ENCODE results near the gene NELL1. TPM values are rescaled to one million over a fixed set of nuclear protein-coding genes. Genes with fewer than 3 reads are reported as not detected.

The NELL1 gene
- total and polyA plus RNA-seq, 12 donors = 0.11 to 0.39 (median 0.24) TPM; not detected in 9

DNA sequence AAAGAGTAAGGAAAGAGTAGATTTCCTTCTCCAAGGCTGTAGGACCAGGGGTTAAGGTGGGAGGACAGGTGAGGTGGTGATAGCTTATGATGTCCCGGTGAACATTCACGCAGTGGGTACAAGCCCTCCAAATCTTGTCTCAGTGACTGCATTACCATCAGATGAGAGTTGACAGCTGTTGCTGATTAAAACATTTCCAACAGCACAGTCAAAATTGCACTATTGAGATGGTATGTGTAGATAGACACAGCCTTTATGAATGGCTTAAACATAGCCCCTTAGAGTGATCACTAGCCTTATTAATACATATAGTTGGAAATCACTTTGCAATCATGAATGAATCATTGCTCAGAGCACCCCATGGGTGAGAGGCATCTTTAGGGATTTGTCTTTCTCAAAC lies 7.3 kb downstream of the NELL1 start:
- no peak for TF ChIP-seq POLR2A (IDR thresholded peaks at IDR 0.05)
- TF ChIP-seq, protein P1, sequence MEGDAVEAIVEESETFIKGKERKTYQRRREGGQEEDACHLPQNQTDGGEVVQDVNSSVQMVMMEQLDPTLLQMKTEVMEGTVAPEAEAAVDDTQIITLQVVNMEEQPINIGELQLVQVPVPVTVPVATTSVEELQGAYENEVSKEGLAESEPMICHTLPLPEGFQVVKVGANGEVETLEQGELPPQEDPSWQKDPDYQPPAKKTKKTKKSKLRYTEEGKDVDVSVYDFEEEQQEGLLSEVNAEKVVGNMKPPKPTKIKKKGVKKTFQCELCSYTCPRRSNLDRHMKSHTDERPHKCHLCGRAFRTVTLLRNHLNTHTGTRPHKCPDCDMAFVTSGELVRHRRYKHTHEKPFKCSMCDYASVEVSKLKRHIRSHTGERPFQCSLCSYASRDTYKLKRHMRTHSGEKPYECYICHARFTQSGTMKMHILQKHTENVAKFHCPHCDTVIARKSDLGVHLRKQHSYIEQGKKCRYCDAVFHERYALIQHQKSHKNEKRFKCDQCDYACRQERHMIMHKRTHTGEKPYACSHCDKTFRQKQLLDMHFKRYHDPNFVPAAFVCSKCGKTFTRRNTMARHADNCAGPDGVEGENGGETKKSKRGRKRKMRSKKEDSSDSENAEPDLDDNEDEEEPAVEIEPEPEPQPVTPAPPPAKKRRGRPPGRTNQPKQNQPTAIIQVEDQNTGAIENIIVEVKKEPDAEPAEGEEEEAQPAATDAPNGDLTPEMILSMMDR (IDR thresholded peaks at IDR 0.05) = no peak
- H3K9me3 ChIP-seq (replicated peaks in 1 of 3) = no peaks in the 10 kb centered on the region
- H3K36me3 ChIP-seq (replicated peaks in 1 of 2) = no peaks in the 10 kb centered on the region
- intact Hi-C loops (cut with DNase I) = no loop called here
- no peak overlapping the region for H3K27ac ChIP-seq
- WGBS, 4 donors = 79 to 91% (median 85%) methylated on average over 2 of the region's 2 CpGs
- H3K4me3 ChIP-seq = no peak overlapping the region
- no peaks in the 10 kb centered on the region for H3K4me1 ChIP-seq (replicated peaks in 1 of 2)
- peaks cover 9% of the 10 kb centered on the region for H3K27me3 ChIP-seq
- no peak for DNase-seq

DNA sequence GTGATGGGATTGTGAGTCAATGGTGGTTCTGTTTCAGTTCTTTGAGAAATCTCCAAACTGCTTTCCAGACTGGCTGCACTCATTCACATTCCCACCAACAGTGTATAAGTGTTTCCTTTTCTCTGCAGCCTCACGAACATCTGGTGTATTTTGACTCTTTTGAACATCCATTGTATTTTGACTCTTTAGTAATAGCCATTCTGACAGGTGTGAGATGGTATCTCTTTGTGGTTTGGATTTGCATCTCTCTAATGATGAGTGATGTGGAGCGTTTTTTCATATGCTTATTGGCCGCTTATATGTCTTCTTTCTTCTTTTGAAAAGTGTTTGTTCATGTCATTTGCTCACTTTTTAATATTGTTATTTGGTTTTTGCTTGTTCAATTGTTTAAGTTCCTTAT lies 19.4 kb downstream of the NELL1 start:
- DNase-seq = no peak
- intact Hi-C loops (cut with DNase I) = no loop called here
- Histone ChIP-seq H3K36me3 (replicated peaks in 1 of 2) (no peaks in the 10 kb centered on the region), H3K9me3 (replicated peaks in 1 of 3) (no peaks in the 10 kb centered on the region), H3K27me3 (no peaks in the 10 kb centered on the region), H3K4me1 (replicated peaks in 1 of 2) (no peaks in the 10 kb centered on the region), H3K27ac (no peak overlapping the region), H3K4me3 (no peak overlapping the region)
- TF ChIP-seq, protein P1 (IDR thresholded peaks at IDR 0.05) = no peak
- no peak for TF ChIP-seq POLR2A (IDR thresholded peaks at IDR 0.05)
- 47 to 71% (median 59%) methylated on average over 3 of the region's 3 CpGs for WGBS, 4 donors

DNA sequence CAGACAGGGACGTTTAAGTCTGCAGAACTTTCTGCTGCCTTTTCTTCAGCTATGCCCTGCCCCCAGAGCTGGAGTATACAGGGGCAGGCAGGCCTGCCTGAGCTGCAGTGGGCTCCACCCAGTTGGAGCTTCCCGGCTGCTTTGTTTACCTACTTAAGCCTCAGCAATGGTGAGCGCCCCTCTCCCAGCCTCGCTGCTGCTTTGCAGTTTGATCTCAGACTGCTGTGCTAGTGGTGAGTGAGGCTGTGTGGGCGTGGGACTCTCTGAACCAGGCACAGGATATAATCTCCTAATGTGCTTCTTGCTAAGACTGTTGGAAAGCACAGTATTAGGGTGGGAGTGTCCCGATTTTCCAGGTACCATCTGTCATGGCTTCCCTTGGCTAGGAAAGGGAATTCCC lies 38.5 kb downstream of the NELL1 start:
- DNase-seq = no peak
- Histone ChIP-seq H3K9me3 (replicated peaks in 1 of 3) (no peaks in the 10 kb centered on the region), H3K36me3 (replicated peaks in 1 of 2) (no peaks in the 10 kb centered on the region), H3K4me1 (replicated peaks in 1 of 2) (no peaks in the 10 kb centered on the region), H3K27me3 (no peaks in the 10 kb centered on the region), H3K4me3 (no peak overlapping the region), H3K27ac (no peak overlapping the region)
- no peak for TF ChIP-seq POLR2A (IDR thresholded peaks at IDR 0.05)
- 68 to 77% (median 70%) methylated on average over 3 to 6 of the region's 6 CpGs for WGBS, 4 donors
- intact Hi-C loops (cut with DNase I) = no loop called here

DNA sequence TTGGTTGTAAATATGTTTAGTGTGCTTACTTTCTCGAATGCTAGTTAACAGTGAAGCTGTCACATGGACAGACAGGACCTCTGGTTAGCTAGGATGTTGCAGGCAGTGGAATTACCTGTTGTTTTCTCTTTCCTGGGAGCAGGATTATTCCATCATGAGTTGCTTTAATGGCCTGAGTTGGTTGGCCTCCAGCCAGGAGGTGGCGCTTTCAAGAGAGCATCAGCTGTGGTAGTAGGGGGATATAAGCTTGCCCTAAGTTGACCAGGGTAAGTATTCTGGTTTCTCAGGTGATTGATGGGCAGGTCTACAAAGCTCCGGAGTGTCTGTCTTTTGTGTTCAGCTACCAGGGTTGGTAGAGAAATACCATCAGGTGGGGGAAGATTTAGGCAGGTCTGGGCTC lies 43.5 kb downstream of the NELL1 start:
- no peaks in the 10 kb centered on the region for H3K27me3 ChIP-seq
- 73 to 87% (median 77%) methylated on average over 3 of the region's 3 CpGs for WGBS, 4 donors
- H3K27ac ChIP-seq = no peak overlapping the region
- no peak for DNase-seq
- no peak for TF ChIP-seq POLR2A (IDR thresholded peaks at IDR 0.05)
- TF ChIP-seq, protein P1 (IDR thresholded peaks at IDR 0.05) = no peak
- no peaks in the 10 kb centered on the region for H3K36me3 ChIP-seq (replicated peaks in 1 of 2)
- H3K9me3 ChIP-seq (replicated peaks in 1 of 3) = no peaks in the 10 kb centered on the region
- H3K4me1 ChIP-seq (replicated peaks in 1 of 2) = no peaks in the 10 kb centered on the region
- intact Hi-C loops (cut with DNase I) = no loop called here
- no peak overlapping the region for H3K4me3 ChIP-seq

DNA sequence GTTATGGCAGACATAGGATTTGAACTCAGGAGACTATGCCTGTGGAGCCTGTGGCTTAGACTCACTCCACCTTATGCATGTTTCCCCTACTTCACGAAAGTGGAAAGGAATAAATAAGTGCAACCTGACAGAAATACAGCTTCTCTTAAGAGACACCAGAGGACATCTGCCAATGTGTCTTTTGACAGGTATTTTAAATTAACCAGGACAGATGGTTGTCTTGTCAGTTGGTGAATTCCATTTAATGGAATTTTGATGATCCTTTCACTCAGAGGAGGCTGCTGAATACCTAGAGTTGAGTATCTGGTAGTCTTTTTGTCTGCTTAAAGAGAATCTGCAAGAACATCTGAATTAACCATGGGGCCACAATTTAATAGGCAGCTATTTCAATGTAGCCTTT lies 46.1 kb downstream of the NELL1 start:
- TF ChIP-seq POLR2A (IDR thresholded peaks at IDR 0.05) = no peak
- TF ChIP-seq, protein P1 (IDR thresholded peaks at IDR 0.05) = no peak
- no peak for DNase-seq
- H3K4me1 ChIP-seq (replicated peaks in 1 of 2) = no peaks in the 10 kb centered on the region
- H3K9me3 ChIP-seq (replicated peaks in 1 of 3) = no peaks in the 10 kb centered on the region
- intact Hi-C loops (cut with DNase I) = no loop called here
- WGBS, 4 donors = 41 to 57% (median 52%) methylated on average over 1 of the region's 1 CpG
- no peak overlapping the region for H3K4me3 ChIP-seq
- H3K27me3 ChIP-seq = no peaks in the 10 kb centered on the region
- H3K36me3 ChIP-seq (replicated peaks in 1 of 2) = no peaks in the 10 kb centered on the region
- no peak overlapping the region for H3K27ac ChIP-seq

Measured in adrenal gland (tissue), 12 donors.